WTC11 (cell line): ENCODE results near the gene HCST. TPM values are rescaled to one million over a fixed set of nuclear protein-coding genes. Genes with fewer than 3 reads are reported as not detected.

Experiments
- ATAC-seq: fragments of 200-7000 bp; cut with Tn5 transposase; 2 replicates; pipeline ENCODE4 v1.10.0; 2021; ENCODE audit warnings: mild to moderate bottlenecking, moderate library complexity
- CTCF ChIA-PET: fragments of 300-600 bp; sonication (Branson Sonifier 250); formaldehyde crosslinking; loops from one replicate; lab custom pipeline; 2021; ENCODE audit warnings: antibody characterized with exemption; lab: Charles Lee
- POLR2A ChIA-PET: fragments of 350-600 bp; sonication (Branson Sonifier 250); formaldehyde crosslinking; loops from one replicate; lab custom pipeline; 2021; ENCODE audit warnings: antibody characterized with exemption; lab: Charles Lee
- DNase-seq: peaks from one replicate; pipeline ENCODE4 v3.0.0; 2021; ENCODE audit warnings: low spot score
- H3K27ac Mint-ChIP-seq: 2 replicates; pipeline ENCODE4 v1.8.0; 2021; ENCODE audit warnings: mixed read lengths
- H3K27me3 Mint-ChIP-seq: 2 replicates; pipeline ENCODE4 v1.8.0; 2021; ENCODE audit warnings: low read depth, mild to moderate bottlenecking, moderate library complexity, mixed read lengths
- H3K36me3 Mint-ChIP-seq: 2 replicates; pipeline ENCODE4 v1.8.0; 2021; ENCODE audit warnings: mixed read lengths
- H3K4me1 Mint-ChIP-seq: 2 replicates; pipeline ENCODE4 v1.8.0; 2022; ENCODE audit warnings: mixed read lengths
- H3K4me3 Mint-ChIP-seq: 2 replicates; pipeline ENCODE4 v1.8.0; 2021; ENCODE audit warnings: mild to moderate bottlenecking, moderate library complexity, mixed read lengths
- H3K9me3 Mint-ChIP-seq: 2 replicates; pipeline ENCODE4 v1.8.0; 2021; ENCODE audit warnings: mixed read lengths
- ATF6 ChIP-seq: sonication (generic); formaldehyde crosslinking; IDR thresholded peaks from 2 replicates; pipeline ENCODE4 v1.8.1; 2023; ENCODE audit warnings: mild to moderate bottlenecking, missing genetic modification reagents
- E2F5 ChIP-seq: sonication (generic); formaldehyde crosslinking; IDR thresholded peaks from 2 replicates; pipeline ENCODE4 v1.8.1; 2022; ENCODE audit warnings: mild to moderate bottlenecking, moderate library complexity, missing genetic modification reagents
- EMX1 ChIP-seq: fragments of 250-450 bp; sonication (Bioruptor Pico); IDR thresholded peaks from 2 replicates; pipeline ENCODE4 v1.8.0; 2021; ENCODE audit warnings: mild to moderate bottlenecking
- GRHL2 ChIP-seq: fragments of 250-450 bp; sonication (Bioruptor Pico); IDR thresholded peaks from 2 replicates; pipeline ENCODE4 v1.8.0; 2022; ENCODE audit warnings: mild to moderate bottlenecking, moderate library complexity; ENCODE audit not compliant: insufficient replicate concordance, severe bottlenecking
- GTF2I ChIP-seq: fragments of 250-450 bp; sonication (Bioruptor Pico); conservative IDR thresholded peaks from 2 replicates; pipeline ENCODE4 v1.4.0; 2021; ENCODE audit warnings: mild to moderate bottlenecking
- HMGXB4 ChIP-seq: sonication (generic); formaldehyde crosslinking; IDR thresholded peaks from 2 replicates; pipeline ENCODE4 v1.8.1; 2023; ENCODE audit warnings: mild to moderate bottlenecking, moderate library complexity, missing genetic modification reagents
- IRF1 ChIP-seq: sonication (generic); formaldehyde crosslinking; IDR thresholded peaks from 2 replicates; pipeline ENCODE4 v1.8.0; 2023; ENCODE audit warnings: missing genetic modification reagents
- JAZF1 ChIP-seq: fragments of 250-450 bp; sonication (Bioruptor Pico); IDR thresholded peaks from 2 replicates; pipeline ENCODE4 v1.9.0; 2021; ENCODE audit warnings: moderate library complexity, mild to moderate bottlenecking, inconsistent platforms
- MAX ChIP-seq: sonication (generic); formaldehyde crosslinking; IDR thresholded peaks from 2 replicates; pipeline ENCODE4 v1.8.0; 2022; ENCODE audit warnings: mild to moderate bottlenecking, missing genetic modification reagents
- MXD4 ChIP-seq: fragments of 250-450 bp; sonication (Bioruptor Pico); IDR thresholded peaks from 2 replicates; pipeline ENCODE4 v1.8.0; 2021; ENCODE audit warnings: mild to moderate bottlenecking, moderate library complexity, borderline replicate concordance
- NFYB ChIP-seq: sonication (generic); formaldehyde crosslinking; conservative IDR thresholded peaks from 2 replicates; pipeline ENCODE4 v1.8.0; 2022; ENCODE audit warnings: low read depth, missing genetic modification reagents
- NR3C1 ChIP-seq: sonication (generic); formaldehyde crosslinking; conservative IDR thresholded peaks from 2 replicates; pipeline ENCODE4 v1.8.1; 2023; ENCODE audit warnings: low read depth, mild to moderate bottlenecking, missing genetic modification reagents
- OVOL2 ChIP-seq: fragments of 250-450 bp; sonication (Bioruptor Pico); IDR thresholded peaks from 2 replicates; pipeline ENCODE4 v1.9.0; 2021; ENCODE audit warnings: mild to moderate bottlenecking, borderline replicate concordance
- RELA ChIP-seq: sonication (generic); formaldehyde crosslinking; IDR thresholded peaks from 2 replicates; pipeline ENCODE4 v1.8.1; 2022; ENCODE audit warnings: missing genetic modification reagents, mild to moderate bottlenecking, borderline replicate concordance
- RORB ChIP-seq: fragments of 250-450 bp; sonication (Bioruptor Pico); IDR thresholded peaks from 2 replicates; pipeline ENCODE4 v1.9.0; 2021; ENCODE audit warnings: mild to moderate bottlenecking
- SMAD4 ChIP-seq: sonication (generic); formaldehyde crosslinking; IDR thresholded peaks from 2 replicates; pipeline ENCODE4 v1.8.0; 2022; ENCODE audit warnings: mild to moderate bottlenecking, missing genetic modification reagents
- SOX15 ChIP-seq: fragments of 250-450 bp; sonication (Bioruptor Pico); IDR thresholded peaks from 2 replicates; pipeline ENCODE4 v1.9.0; 2021; ENCODE audit warnings: mild to moderate bottlenecking
- ZBTB21 ChIP-seq: sonication (generic); formaldehyde crosslinking; IDR thresholded peaks from 2 replicates; pipeline ENCODE4 v1.8.1; 2023; ENCODE audit warnings: mild to moderate bottlenecking, missing genetic modification reagents, borderline replicate concordance
- ZNF121 ChIP-seq: sonication (generic); formaldehyde crosslinking; IDR thresholded peaks from 2 replicates; pipeline ENCODE4 v1.8.0; 2023; ENCODE audit warnings: missing genetic modification reagents
- ZNF232 ChIP-seq: sonication (generic); formaldehyde crosslinking; IDR thresholded peaks from 2 replicates; pipeline ENCODE4 v1.8.0; 2022; ENCODE audit warnings: mild to moderate bottlenecking, missing genetic modification reagents
- ZNF425 ChIP-seq: fragments of 250-450 bp; sonication (Bioruptor Pico); conservative IDR thresholded peaks from 2 replicates; pipeline ENCODE4 v1.9.0; 2021; ENCODE audit warnings: mild to moderate bottlenecking
- total RNA-seq: library from RNA; stranded (reverse); gene quantifications from 3 replicates; pipeline ENCODE4 v1.2.3, GENCODE V29; 2021
- TF ChIP-seq, protein P1 (sequence below): sonication (generic); formaldehyde crosslinking; conservative IDR thresholded peaks from 2 replicates; pipeline ENCODE4 v1.8.1; 2023; ENCODE audit warnings: mild to moderate bottlenecking, low read depth, missing genetic modification reagents, moderate library complexity

HCST gene
- total RNA-seq, 1 experiment from 2014 or later: 1.9 TPM

GRCh38 chr19:35899547-35900214 is 2.6 kb upstream of the HCST start (continued):
- TF ChIP-seq HMGXB4 (CRISPR knock-in tag) (0 out of 2 replicates have a peak, but pooled peaks have one; percentile 50), E2F5 (CRISPR knock-in tag) (peak; percentile 55; the same call in 1 of the 2 replicates), RORB (CRISPR knock-in tag) (no peak), OVOL2 (no peak), ZNF232 (CRISPR knock-in tag) (no peak), ZBTB21 (CRISPR knock-in tag) (0 out of 2 replicates have a peak, but pooled peaks have one; percentile 47), RELA (CRISPR knock-in tag) (peak; percentile 70; the same call in 1 of the 2 replicates), IRF1 (no peak), NR3C1 (CRISPR knock-in tag) (no peak), MAX (CRISPR knock-in tag) (0 out of 2 replicates have a peak, but pooled peaks have one; percentile 14), SMAD4 (CRISPR knock-in tag) (no peak), JAZF1 (CRISPR knock-in tag) (no peak)

- Mint-ChIP-seq H3K4me1 (peaks cover 18% of the 10 kb centered on the region), H3K27ac (no peak overlapping the region), H3K4me3 (peak overlapping the region; percentile 93), H3K36me3 (peaks cover 9% of the 10 kb centered on the region), H3K9me3 (no peaks in the 10 kb centered on the region), H3K27me3 (peaks cover 18% of the 10 kb centered on the region)
- no peak for ATAC-seq
- no peak for DNase-seq
- POLR2A ChIA-PET: interaction anchor here (0.6 kb wide), 1 partner anchor 267 kb away, joined by 4 read pairs; no protein-coding TSS in a partner anchor
- CTCF ChIA-PET: interaction anchor here (0.7 to 1.3 kb wide), 3 partner anchors 76 to 153 kb away, joined by 3 to 4 read pairs (median 3); partner anchors contain the start of gene LIN37
- TF ChIP-seq ZNF121 (CRISPR knock-in tag) (no peak), ATF6 (no peak), RORB (CRISPR knock-in tag) (no peak), EMX1 (CRISPR knock-in tag) (no peak), SOX15 (CRISPR knock-in tag) (no peak), GRHL2 (no peak), MXD4 (CRISPR knock-in tag) (no peak), NFYB (CRISPR knock-in tag) (no peak), GTF2I (CRISPR knock-in tag) (no peak), ZNF425 (CRISPR knock-in tag) (no peak)
- TF ChIP-seq, protein P1, sequence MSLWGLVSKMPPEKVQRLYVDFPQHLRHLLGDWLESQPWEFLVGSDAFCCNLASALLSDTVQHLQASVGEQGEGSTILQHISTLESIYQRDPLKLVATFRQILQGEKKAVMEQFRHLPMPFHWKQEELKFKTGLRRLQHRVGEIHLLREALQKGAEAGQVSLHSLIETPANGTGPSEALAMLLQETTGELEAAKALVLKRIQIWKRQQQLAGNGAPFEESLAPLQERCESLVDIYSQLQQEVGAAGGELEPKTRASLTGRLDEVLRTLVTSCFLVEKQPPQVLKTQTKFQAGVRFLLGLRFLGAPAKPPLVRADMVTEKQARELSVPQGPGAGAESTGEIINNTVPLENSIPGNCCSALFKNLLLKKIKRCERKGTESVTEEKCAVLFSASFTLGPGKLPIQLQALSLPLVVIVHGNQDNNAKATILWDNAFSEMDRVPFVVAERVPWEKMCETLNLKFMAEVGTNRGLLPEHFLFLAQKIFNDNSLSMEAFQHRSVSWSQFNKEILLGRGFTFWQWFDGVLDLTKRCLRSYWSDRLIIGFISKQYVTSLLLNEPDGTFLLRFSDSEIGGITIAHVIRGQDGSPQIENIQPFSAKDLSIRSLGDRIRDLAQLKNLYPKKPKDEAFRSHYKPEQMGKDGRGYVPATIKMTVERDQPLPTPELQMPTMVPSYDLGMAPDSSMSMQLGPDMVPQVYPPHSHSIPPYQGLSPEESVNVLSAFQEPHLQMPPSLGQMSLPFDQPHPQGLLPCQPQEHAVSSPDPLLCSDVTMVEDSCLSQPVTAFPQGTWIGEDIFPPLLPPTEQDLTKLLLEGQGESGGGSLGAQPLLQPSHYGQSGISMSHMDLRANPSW (CRISPR knock-in tag): no peak
These were observed 1.2 kb upstream of the HCST start for GRCh38 chr19:35901055-35901644.
